Endothelial cell of umbilical vein (primary cell): ENCODE results near the gene MINK1. TPM values are rescaled to one million over a fixed set of nuclear protein-coding genes. Genes with fewer than 3 reads are reported as not detected.
A peak's percentile ranks its signal among the peaks of the same experiment; 100 is the strongest.

Source experiments
- BruUV-seq: library from RNA; stranded (reverse); fragments of 400-500 nt; replicated peaks from 2 replicates; lab custom pipeline; 2021; lab: Mats Ljungman, UMichigan
- CTCF ChIA-PET: fragments of 300-600, 350-600 bp; sonication (Branson Sonifier 250); formaldehyde crosslinking; loops from one replicate; lab custom pipeline; 2021; ENCODE audit warnings: antibody characterized with exemption, inconsistent platforms; lab: Charles Lee
- POLR2A ChIA-PET: fragments of 300-600, 350-600 bp; sonication (Branson Sonifier 250); formaldehyde crosslinking; loops from one replicate; lab custom pipeline; 2021; ENCODE audit warnings: antibody characterized with exemption, inconsistent platforms; lab: Charles Lee
- DNase-seq: peaks from one replicate; pipeline ENCODE4 v3.0.0-alpha.2; 2011; ENCODE audit warnings: low read depth, low spot score
- FAIRE-seq: peaks from 2 replicates; lab custom pipeline; 2011; peaks lifted over from hg19 to GRCh38; lab: Jason Lieb, UNC
- H2AFZ ChIP-seq: 2 replicates; pipeline ENCODE4 v1.6.0; 2012; ENCODE audit warnings: low read depth, low read length, control low read depth, inconsistent platforms
- H3K27ac ChIP-seq: 2 replicates; pipeline ENCODE4 v1.5.1; 2011; ENCODE audit warnings: low read depth, mild to moderate bottlenecking, control low read depth, low read length, moderate library complexity; ENCODE audit not compliant: insufficient read depth
- H3K27me3 ChIP-seq, 2 experiments: 2 replicates each; pipeline versions ENCODE4 v1.6.0 to v1.6.1; 2011; ENCODE audit warnings: low read length in 2 of 2, mixed read lengths in 1 of 2; ENCODE audit not compliant: control insufficient read depth in 2 of 2, insufficient read depth in 2 of 2
- H3K36me3 ChIP-seq, 2 experiments: 2 replicates in 1 of 2; 3 replicates in 1 of 2; pipeline ENCODE4 v1.5.1; 2011; ENCODE audit warnings: low read length in 2 of 2, mild to moderate bottlenecking in 1 of 2, moderate library complexity in 1 of 2; ENCODE audit not compliant: control insufficient read depth in 2 of 2, insufficient read depth in 2 of 2; ENCODE audit errors: extremely low read depth in 1 of 2
- H3K4me1 ChIP-seq: 3 replicates; pipeline ENCODE4 v1.5.1; 2011; ENCODE audit warnings: mild to moderate bottlenecking, low read length; ENCODE audit not compliant: control insufficient read depth, insufficient read depth; ENCODE audit errors: extremely low read depth
- H3K4me2 ChIP-seq: 2 replicates; pipeline ENCODE4 v1.6.1; 2011; ENCODE audit warnings: low read length, control low read depth, mixed read lengths; ENCODE audit not compliant: insufficient read depth
- H3K4me3 ChIP-seq, 3 experiments: fragments of 200-600 bp in 1 of 3; sonication (generic), shearing (Covaris generic) in 1 of 3; replicated peaks in 1 of 3; 2 replicates each; pipeline ENCODE4 v1.5.1; 2011 to 2016; ENCODE audit warnings: control low read depth in 3 of 3, low read length in 3 of 3, mild to moderate bottlenecking in 2 of 3, inconsistent platforms in 1 of 3, low read depth in 1 of 3, moderate library complexity in 1 of 3; ENCODE audit not compliant: insufficient read depth in 1 of 3
- H3K79me2 ChIP-seq: 2 replicates; pipeline ENCODE4 v1.6.0; 2012; ENCODE audit warnings: low read length, inconsistent platforms; ENCODE audit not compliant: control insufficient read depth, insufficient read depth
- H3K9ac ChIP-seq: replicated peaks from 2 replicates; pipeline ENCODE3; 2011; ENCODE audit warnings: low read length, control low read depth; ENCODE audit not compliant: insufficient read depth; ENCODE audit errors: extremely low read depth
- H3K9me1 ChIP-seq: replicated peaks from 3 replicates; pipeline ENCODE4 v1.6.0; 2011; ENCODE audit warnings: mild to moderate bottlenecking, low read length; ENCODE audit not compliant: control insufficient read depth, insufficient read depth; ENCODE audit errors: extremely low read depth
- H3K9me3 ChIP-seq: replicated peaks from 2 replicates; pipeline ENCODE4 v1.5.1; 2012; ENCODE audit warnings: low read length, inconsistent platforms; ENCODE audit not compliant: control insufficient read depth, insufficient read depth
- H4K20me1 ChIP-seq: replicated peaks from 2 replicates; pipeline ENCODE3; 2011; ENCODE audit warnings: mild to moderate bottlenecking, low read length; ENCODE audit not compliant: control insufficient read depth, insufficient read depth; ENCODE audit errors: extremely low read depth
- CTCF ChIP-seq, 2 donors: IDR thresholded peaks; 1 replicate in 1 of 2; 2 replicates in 1 of 2; pipeline ENCODE4 v1.5.1; 2011; ENCODE audit warnings: low read length in 2 of 2, mild to moderate bottlenecking in 2 of 2, moderate library complexity in 2 of 2, control low read depth in 1 of 2, inconsistent platforms in 1 of 2, low read depth in 1 of 2; ENCODE audit not compliant: insufficient read depth in 1 of 2; ENCODE audit errors: extremely low read depth in 1 of 2
- EZH2 ChIP-seq: IDR thresholded peaks from 2 replicates; pipeline ENCODE4 v1.6.1; 2012; ENCODE audit warnings: borderline replicate concordance, low read depth, mild to moderate bottlenecking, moderate library complexity, low read length, inconsistent platforms; ENCODE audit not compliant: severe bottlenecking
- FOS ChIP-seq: IDR thresholded peaks from 2 replicates; pipeline ENCODE4 v1.6.1; 2011; ENCODE audit warnings: mild to moderate bottlenecking, low read length, moderate library complexity, borderline replicate concordance; ENCODE audit not compliant: insufficient read depth
- GATA2 ChIP-seq: IDR thresholded peaks from 2 replicates; pipeline ENCODE4 v1.7.0; 2011; ENCODE audit warnings: low read depth, mild to moderate bottlenecking, moderate library complexity, mixed read lengths, low read length; ENCODE audit not compliant: insufficient read length, insufficient read depth
- JUN ChIP-seq: IDR thresholded peaks from 2 replicates; pipeline ENCODE4 v1.6.1; 2011; ENCODE audit warnings: borderline replicate concordance, low read depth; ENCODE audit not compliant: insufficient read length, insufficient read depth
- MAX ChIP-seq: IDR thresholded peaks from 2 replicates; pipeline ENCODE4 v1.6.1; 2011; ENCODE audit not compliant: insufficient read depth, insufficient read length
- MYC ChIP-seq: IDR thresholded peaks from one replicate; pipeline ENCODE4 v1.6.1; 2011; ENCODE audit warnings: mild to moderate bottlenecking, low read depth, low read length
- POLR2A ChIP-seq: IDR thresholded peaks from 2 replicates; pipeline ENCODE4 v1.6.1; 2012; ENCODE audit warnings: low read depth, mild to moderate bottlenecking, control low read depth, low read length
- POLR2AphosphoS5 ChIP-seq: IDR thresholded peaks from 2 replicates; pipeline ENCODE4 v1.6.1; 2012; ENCODE audit warnings: low read depth, mild to moderate bottlenecking, control low read depth, low read length, moderate library complexity; ENCODE audit not compliant: insufficient read depth
- dilution Hi-C: fragments of 300-500 bp; cut with MboI; formaldehyde crosslinking; loops from one replicate; pipeline ENCODE4 v1.15.0; 2019; ENCODE audit warnings: low sequenced_read_pairs; ENCODE audit not compliant: extremely low pct_ligation_motif_present
- intact Hi-C: fragments of 100-400 bp; cut with micrococcal nuclease; formaldehyde crosslinking; loops from one replicate; pipeline ENCODE4 v1.10.0; 2022
- polyA plus RNA-seq, 4 experiments: library from polyadenylated mRNA; depleted of rRNA in 3 of 4; stranded (reverse) in 3 of 4; unstranded in 1 of 4; fragments of >200 nt; gene quantifications; 2 replicates each; pipeline versions ENCODE4 v1.2.1 to v1.2.3, GENCODE V29; 2011 to 2012; ENCODE audit warnings: missing spikeins in 1 of 4
- total RNA-seq: library from RNA; stranded (reverse); gene quantifications from 2 replicates; pipeline ENCODE4 v1.2.3, GENCODE V29; 2021

Gene MINK1
- total and polyA plus RNA-seq, 2 donors (not counting 3 experiments of a cell fraction or from before 2014, with no cell fraction given), result 53.6 to 89.4 TPM

- intact Hi-C loops, result loop anchor here (1.0 kb wide), 1 partner anchor 30 kb away; no protein-coding TSS in a partner anchor
- H3K36me3 ChIP-seq, result peaks cover 8 to 29% of the 10 kb centered on the region in 2 experiments
- DNase-seq, result no peak
- ChIA-PET CTCF (interaction anchor here (1.2 to 3.3 kb wide), 6 partner anchors 18 to 93 kb away, joined by 3 to 44 read pairs (median 5); partner anchors contain the start of genes INCA1 and KIF1C), POLR2A (interaction anchor here (2.3 kb wide), 1 partner anchor 29 kb away, joined by 15 read pairs; the partner anchor contains the start of gene SPAG7)
- peak overlapping the region; percentile 81 for H3K27ac ChIP-seq
- dilution Hi-C loops, result no loop called here
- H3K9me1 ChIP-seq, result no peaks in the 10 kb centered on the region
- H3K9me3 ChIP-seq, result no peaks in the 10 kb centered on the region
- BruUV-seq, result TSS peak; percentile 14
- peak overlapping the region; percentile 89 for H3K4me2 ChIP-seq
- peak; percentile 57 for FAIRE-seq
- peak overlapping the region; percentile 45 to 84 (median 77) for H3K4me3 ChIP-seq
- peak overlapping the region; percentile 88 for H3K9ac ChIP-seq
- H3K79me2 ChIP-seq, result peaks cover 49% of the 10 kb centered on the region
- peaks cover 23% of the 10 kb centered on the region for H3K4me1 ChIP-seq
- no peaks in the 10 kb centered on the region for H3K27me3 ChIP-seq
- no peaks in the 10 kb centered on the region for H4K20me1 ChIP-seq
- TF ChIP-seq GATA2, result no peak
- TF ChIP-seq FOS, result no peak
- TF ChIP-seq MAX, result no peak
- TF ChIP-seq MYC, result no peak
- no peak for TF ChIP-seq POLR2A
- no peak for TF ChIP-seq EZH2
- no peak for TF ChIP-seq JUN
- no peak for TF ChIP-seq CTCF (IDR thresholded peaks at IDR 0.05; ENCODE audit: extremely low read depth in 1 of 2, insufficient read depth in 1 of 2, low read depth in 1 of 2, low read length in 2 of 2)
- TF ChIP-seq POLR2AphosphoS5, result no peak
- peak overlapping the region; percentile 40 for H2AFZ ChIP-seq
These were observed 105.8 kb downstream of the MINK1 start for GRCh38 chr17:4938688-4939545.
